ENCODE data around the gene DHCR24.

The DHCR24 gene

DNA sequence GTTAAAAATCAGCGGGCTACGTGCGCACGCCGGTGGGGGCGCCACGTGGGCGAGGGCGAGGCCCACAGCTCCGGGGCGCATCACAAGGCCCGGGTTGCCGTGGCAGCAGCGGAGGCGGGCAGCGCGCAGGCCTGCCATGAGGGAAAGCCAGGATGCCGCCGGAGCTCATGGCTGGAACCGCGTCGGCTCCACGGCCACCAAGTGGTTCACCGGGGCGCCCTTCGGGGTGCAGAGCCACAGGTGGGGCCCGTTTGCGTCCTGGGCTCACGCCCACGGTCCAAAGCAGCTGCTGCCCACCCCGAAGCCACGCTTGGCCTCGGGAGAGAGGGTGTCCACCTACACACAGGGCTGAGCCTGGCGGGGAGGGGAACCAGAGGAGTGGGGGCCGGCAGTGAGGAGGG is 81.0 kb downstream of the DHCR24 start:
- no peak for TF ChIP-seq CTCF (IDR thresholded peaks at IDR 0.05; ENCODE audit: low read depth, low read length, missing control alignments)
- DNase-seq (ENCODE audit: low read depth), result no peak
- H3K4me3 ChIP-seq (ENCODE audit: low read depth, low read length), result no peak overlapping the region

DNA sequence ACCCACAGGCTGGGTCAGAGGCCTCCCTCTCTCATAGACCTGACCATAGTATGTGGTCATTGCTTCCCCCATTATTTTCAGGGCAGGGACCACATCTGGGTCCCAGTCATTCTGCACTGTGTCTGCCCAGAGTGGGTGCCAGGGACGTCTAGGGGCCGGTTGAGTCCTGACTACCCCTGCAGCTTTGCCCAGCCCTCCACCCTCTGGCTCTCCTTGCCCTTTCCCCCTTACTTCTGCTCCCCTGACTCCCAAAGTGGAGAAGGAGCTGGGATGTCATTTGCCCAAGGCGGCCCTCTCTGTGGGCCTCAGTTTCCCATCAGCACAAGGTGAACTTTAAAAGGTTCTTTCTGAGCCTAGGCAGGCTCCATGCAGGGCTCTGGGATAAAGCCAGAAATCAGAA is 81.5 kb downstream of the DHCR24 start:
- DNase-seq (ENCODE audit: low read depth), result no peak
- TF ChIP-seq CTCF (IDR thresholded peaks at IDR 0.05; ENCODE audit: low read depth, low read length, missing control alignments), result no peak
- no peak overlapping the region for H3K4me3 ChIP-seq (ENCODE audit: low read depth, low read length)

DNA sequence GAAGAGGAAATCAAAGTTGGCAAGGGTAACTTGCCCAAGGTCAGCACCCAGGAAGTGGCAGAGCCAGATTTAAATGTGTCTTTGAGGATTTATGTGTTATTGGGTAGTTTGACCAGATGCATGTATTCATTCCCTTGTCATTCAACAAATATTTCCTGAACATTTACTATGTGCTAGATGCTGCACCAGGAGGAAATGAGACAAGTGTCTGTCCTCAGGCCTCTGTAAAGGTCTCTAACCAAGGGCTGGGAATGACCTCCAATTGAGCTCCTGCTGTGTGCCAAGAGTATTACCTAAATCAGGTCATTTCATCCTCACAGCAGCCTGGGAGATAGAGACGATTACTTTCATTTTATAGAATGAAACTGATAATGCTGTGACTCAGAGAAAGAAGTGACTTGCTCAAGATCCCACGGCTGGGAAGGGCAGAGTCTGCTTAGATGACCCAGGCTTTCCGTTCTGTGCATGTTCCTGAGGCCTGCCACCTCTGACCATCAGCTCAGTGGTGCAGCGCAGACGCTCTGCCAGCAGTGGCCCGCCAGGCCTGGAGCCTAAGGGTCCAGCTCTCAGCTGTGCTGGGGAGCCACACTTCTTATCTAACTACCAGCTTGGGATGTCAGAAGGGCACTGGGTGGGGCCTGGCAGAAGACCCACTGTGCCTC is 82.4 kb downstream of the DHCR24 start:
- no peak for DNase-seq (ENCODE audit: low read depth)
- H3K4me3 ChIP-seq (ENCODE audit: low read depth, low read length), result no peak overlapping the region
- no peak for TF ChIP-seq CTCF (IDR thresholded peaks at IDR 0.05; ENCODE audit: low read depth, low read length, missing control alignments)

DNA sequence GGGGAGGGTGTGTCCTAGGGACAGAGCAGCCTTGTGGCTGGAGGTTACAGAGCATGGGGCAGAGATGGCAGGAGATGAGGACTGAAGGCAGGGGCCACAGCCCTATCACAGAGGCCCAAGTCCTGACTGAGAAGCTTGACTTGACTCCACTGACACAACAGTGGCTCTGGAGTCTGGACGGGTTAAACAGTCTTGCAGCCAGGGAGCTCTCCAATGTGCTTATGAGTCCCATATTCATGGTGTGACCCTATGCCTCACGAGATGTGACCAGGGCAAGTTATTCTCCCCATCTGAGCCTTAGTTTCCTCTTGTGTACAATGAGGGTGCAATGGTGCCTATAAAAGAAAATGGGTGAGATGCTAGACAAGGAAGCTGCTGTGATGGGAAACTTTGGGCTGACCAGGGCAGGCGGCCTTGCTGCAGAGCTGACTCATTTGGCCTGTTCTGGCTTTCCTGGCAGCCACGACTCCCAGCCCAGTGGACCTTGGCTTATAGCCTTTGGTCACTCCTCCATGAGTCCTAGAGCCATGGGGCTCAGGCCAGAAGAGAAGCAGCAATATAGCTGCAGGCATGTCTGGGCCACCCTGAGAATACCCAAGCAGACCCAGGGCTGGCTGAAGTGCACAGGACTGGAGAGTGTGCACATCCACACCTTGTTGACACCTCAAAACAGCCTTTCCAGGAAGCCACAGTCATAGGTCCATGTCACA is 83.1 kb downstream of the DHCR24 start:
- no peak overlapping the region for H3K4me3 ChIP-seq (ENCODE audit: low read depth, low read length)

DNA sequence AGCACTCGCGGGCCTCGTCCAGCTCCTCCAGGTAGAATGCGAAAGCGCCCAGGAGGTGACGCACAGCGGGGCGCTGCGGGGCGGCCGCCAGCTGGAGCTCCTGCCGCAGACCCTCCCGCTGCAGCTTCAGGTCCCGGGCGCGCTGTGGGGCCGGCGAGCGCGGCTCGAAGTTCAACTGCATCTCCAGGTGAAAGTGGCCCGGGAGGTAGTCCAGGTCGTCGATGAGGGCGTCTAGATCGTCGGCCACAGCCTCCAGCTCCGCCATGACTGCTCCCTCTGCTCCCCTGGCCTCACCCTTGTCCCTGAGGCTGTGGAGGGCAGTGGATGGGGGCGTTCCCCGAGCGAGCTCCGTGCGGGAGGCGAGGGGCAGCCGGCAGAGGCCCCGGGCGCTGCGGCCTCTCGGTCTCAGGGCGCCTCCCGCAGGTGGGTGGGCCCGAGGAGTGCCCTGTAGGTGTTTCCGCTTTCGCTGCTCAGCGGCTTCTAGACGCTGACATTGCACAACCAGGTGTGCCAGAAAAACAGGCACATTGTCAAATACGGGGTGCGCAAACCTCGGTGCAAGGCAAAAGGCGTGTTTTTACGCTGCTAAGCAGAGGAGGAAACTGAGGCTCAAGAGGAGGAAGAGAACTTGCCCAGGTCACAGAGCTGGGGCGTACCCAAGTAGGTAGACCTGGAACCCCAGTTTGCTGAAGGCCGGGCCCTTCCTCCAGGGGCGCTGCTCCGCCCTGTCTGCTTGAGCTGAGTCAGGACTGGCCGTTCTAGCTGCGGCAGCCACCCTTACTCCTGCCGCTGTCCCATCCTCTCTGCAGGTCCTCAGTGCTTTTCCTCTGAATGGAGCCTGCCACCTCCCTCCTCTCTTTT is 85.9 kb downstream of the DHCR24 start, which contains the start of gene TTC22:
Gene TTC22, minus strand, starts transcription at position 425 of the 861 bp plus-strand sequence. Its CDS starts 160 bp downstream, at position 265.
- DNase-seq (ENCODE audit: low read depth), result no peak
- H3K4me3 ChIP-seq (ENCODE audit: low read depth, low read length), result peak within 1 kb of the TSS; percentile 67
- peak; percentile 81 for TF ChIP-seq CTCF (IDR thresholded peaks at IDR 0.05; ENCODE audit: low read depth, low read length, missing control alignments)

More for the DNA sequence above, 83.1 kb downstream of the DHCR24 start:
- no peak for DNase-seq (ENCODE audit: low read depth)
- no peak for TF ChIP-seq CTCF (IDR thresholded peaks at IDR 0.05; ENCODE audit: low read depth, low read length, missing control alignments)

- no peak for DNase-seq (ENCODE audit: low read depth)
Observed at GRCh38 chr1:54800041-54800898, 86.7 kb downstream of the DHCR24 start.

More at GRCh38 chr1:54800041-54800898, 86.7 kb downstream of the DHCR24 start:
- H3K4me3 ChIP-seq (ENCODE audit: low read depth, low read length), result peak overlapping the region; percentile 67
- no peak for TF ChIP-seq CTCF (IDR thresholded peaks at IDR 0.05; ENCODE audit: low read depth, low read length, missing control alignments)
